Left colon (tissue), 2 donors: ENCODE results near the gene TGIF2. TPM values are rescaled to one million over a fixed set of nuclear protein-coding genes. Genes with fewer than 3 reads are reported as not detected.
"Not testable (repeated sequence)": the region's sequence is repeated elsewhere in the genome, so short reads cannot be mapped to it uniquely, and the experiment has no call there.

ENCODE experiments used
- ATAC-seq: fragments of 200-7000 bp; cut with Tn5 transposase; one replicate; pipeline ENCODE4 v1.9.1; 2020; ENCODE audit warnings: mild to moderate bottlenecking, moderate library complexity
- DNase-seq, 2 donors: peaks; one replicate each; pipeline ENCODE4 v3.0.0-alpha.2; 2020
- intact Hi-C, 2 donors: fragments of 100-400 bp; cut with DNase I in 1 of 2; cut with micrococcal nuclease in 1 of 2; formaldehyde crosslinking; loops; one replicate each; pipeline versions ENCODE4 v1.11.2 to v1.14.0; 2022; cut with DNase I, micrococcal nuclease
- total RNA-seq, 2 donors: library from RNA; stranded (reverse); fragmentation: NEBNext Ultra II Directional; extraction: Animal tissue kit (Norgen Biotek cat#: 25700); gene quantifications; one replicate each; pipeline ENCODE4 v1.2.1, GENCODE V29; 2021
- donor health status: DM: no; HTN: no; CAD: no.
- donor health status: DM: yes; HTN: yes; CAD: no.

Gene TGIF2
- total RNA-seq, 2 donors from 2014 or later = 4.8 to 4.9 TPM

GRCh38 chr20:36633285-36633772 is 59.9 kb downstream of the TGIF2 start:
- intact Hi-C loops = no loop called here
- no peak for DNase-seq
- no peak for ATAC-seq

- intact Hi-C loops = no loop called here
- ATAC-seq = no peak
- DNase-seq = no peak
These were observed 60.9 kb downstream of the TGIF2 start for GRCh38 chr20:36634342-36634741.

GRCh38 chr20:36638876-36639400 is 65.5 kb downstream of the TGIF2 start:
- DNase-seq, intact Hi-C loops, ATAC-seq: not testable (repeated sequence)

GRCh38 chr20:36641506-36641843 is 68.1 kb downstream of the TGIF2 start:
- ATAC-seq (no peak), DNase-seq (no peak)
- intact Hi-C loops = no loop called here

- ATAC-seq (no peak), DNase-seq (no peak)
- intact Hi-C loops = no loop called here
These were observed 68.7 kb downstream of the TGIF2 start for GRCh38 chr20:36642136-36642535.

Other genes starting within 250 kb of the TGIF2 start
- 100 to 1,000 TPM in 1 of 2 donors, 10 to 100 TPM in 1; 36.9 to 484 TPM for gene MYL9, start 32.1 kb upstream of the TGIF2 start, total RNA-seq
- 100 to 1,000 TPM; 161 to 165 TPM for gene RAB5IF, start 32.2 kb downstream of the TGIF2 start, total RNA-seq
- 1 to 10 TPM in 1 of 2 donors, under 1 TPM in 1; 0.89 to 1.3 TPM for gene SLA2, start 72.6 kb downstream of the TGIF2 start, total RNA-seq
- gene NDRG3, start 172.5 kb downstream of the TGIF2 start, total RNA-seq = 10 to 100 TPM; 29.1 to 32.7 TPM
- gene DSN1, start 200.2 kb downstream of the TGIF2 start, total RNA-seq = 1 to 10 TPM; 6.3 to 6.8 TPM